ENCODE data around the gene RAB11FIP4.

Gene RAB11FIP4

DNA sequence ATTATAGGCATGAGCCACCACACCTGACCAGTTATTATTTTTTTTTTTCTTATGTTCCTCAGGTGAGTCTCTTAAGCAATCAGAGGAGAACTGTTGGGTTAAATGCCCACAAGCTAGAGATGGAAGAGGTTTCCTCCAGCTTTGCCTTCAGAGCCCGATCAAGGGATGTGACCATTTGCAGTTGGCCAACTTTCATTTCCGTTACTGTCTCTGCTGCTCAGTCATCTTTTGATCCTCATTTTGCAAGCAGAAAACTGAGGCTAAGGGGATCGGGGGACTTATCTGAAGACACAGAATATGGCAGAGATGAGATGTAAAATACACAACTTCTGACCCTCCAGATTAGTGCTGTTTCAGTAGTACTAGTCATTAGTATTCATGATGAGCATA is 188.8 kb downstream of the RAB11FIP4 start:
- H3K4me3 ChIP-seq (ENCODE audit: low read length), result no peak overlapping the region
- TF ChIP-seq, protein P1, sequence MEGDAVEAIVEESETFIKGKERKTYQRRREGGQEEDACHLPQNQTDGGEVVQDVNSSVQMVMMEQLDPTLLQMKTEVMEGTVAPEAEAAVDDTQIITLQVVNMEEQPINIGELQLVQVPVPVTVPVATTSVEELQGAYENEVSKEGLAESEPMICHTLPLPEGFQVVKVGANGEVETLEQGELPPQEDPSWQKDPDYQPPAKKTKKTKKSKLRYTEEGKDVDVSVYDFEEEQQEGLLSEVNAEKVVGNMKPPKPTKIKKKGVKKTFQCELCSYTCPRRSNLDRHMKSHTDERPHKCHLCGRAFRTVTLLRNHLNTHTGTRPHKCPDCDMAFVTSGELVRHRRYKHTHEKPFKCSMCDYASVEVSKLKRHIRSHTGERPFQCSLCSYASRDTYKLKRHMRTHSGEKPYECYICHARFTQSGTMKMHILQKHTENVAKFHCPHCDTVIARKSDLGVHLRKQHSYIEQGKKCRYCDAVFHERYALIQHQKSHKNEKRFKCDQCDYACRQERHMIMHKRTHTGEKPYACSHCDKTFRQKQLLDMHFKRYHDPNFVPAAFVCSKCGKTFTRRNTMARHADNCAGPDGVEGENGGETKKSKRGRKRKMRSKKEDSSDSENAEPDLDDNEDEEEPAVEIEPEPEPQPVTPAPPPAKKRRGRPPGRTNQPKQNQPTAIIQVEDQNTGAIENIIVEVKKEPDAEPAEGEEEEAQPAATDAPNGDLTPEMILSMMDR (conservative IDR thresholded peaks at IDR 0.05; ENCODE audit: low read length), result no peak
- DNase-seq (ENCODE audit: low read depth), result no peak

DNA sequence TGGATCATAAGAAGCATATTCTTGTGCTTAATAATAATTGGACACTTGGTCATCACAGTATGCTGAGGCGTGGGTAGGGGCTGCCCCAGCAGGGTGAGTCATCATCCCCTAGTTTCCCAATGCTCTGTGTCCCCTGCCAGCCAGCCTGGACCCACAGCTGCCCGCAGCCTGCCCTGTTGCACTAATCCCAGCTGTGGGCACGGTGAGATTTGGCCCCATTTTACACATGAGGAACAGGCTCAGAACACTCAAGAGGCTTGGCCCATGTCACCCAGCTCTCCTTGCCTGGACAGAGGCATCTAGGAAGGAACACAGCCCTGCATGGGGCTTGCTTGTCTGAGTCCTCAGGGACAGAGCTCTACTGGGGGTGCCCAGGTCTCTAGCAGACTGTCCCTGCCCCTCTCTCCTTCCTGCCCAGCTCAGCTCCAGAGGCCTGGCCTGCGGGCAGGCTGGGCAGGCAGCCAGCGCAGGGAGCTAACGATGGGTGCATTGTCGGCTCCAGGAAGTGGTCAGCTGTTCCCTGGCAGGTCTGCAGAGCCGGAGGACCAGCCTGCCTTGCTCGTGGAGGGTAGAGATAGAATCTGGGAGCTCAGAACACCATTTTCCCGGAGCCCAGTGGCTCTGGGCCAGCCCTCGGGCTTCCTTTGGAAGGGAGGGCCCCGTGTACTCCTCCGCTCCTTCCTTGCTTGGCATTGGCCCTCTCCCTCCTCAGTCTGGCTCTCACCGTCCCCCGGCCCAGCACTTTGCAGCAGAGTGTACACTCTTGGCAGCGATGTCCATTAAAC is 189.4 kb downstream of the RAB11FIP4 start:
- no peak overlapping the region for H3K4me3 ChIP-seq (ENCODE audit: low read length)
- DNase-seq (ENCODE audit: low read depth), result peak; percentile 88
- TF ChIP-seq, protein P1 (conservative IDR thresholded peaks at IDR 0.05; ENCODE audit: low read length), result no peak

GRCh38 chr17:31581491-31581890 is 190.0 kb downstream of the RAB11FIP4 start:
- no peak overlapping the region for H3K4me3 ChIP-seq (ENCODE audit: low read length)
- peak; percentile 49 for DNase-seq (ENCODE audit: low read depth)
- TF ChIP-seq, protein P1 (conservative IDR thresholded peaks at IDR 0.05; ENCODE audit: low read length), result no peak

DNA sequence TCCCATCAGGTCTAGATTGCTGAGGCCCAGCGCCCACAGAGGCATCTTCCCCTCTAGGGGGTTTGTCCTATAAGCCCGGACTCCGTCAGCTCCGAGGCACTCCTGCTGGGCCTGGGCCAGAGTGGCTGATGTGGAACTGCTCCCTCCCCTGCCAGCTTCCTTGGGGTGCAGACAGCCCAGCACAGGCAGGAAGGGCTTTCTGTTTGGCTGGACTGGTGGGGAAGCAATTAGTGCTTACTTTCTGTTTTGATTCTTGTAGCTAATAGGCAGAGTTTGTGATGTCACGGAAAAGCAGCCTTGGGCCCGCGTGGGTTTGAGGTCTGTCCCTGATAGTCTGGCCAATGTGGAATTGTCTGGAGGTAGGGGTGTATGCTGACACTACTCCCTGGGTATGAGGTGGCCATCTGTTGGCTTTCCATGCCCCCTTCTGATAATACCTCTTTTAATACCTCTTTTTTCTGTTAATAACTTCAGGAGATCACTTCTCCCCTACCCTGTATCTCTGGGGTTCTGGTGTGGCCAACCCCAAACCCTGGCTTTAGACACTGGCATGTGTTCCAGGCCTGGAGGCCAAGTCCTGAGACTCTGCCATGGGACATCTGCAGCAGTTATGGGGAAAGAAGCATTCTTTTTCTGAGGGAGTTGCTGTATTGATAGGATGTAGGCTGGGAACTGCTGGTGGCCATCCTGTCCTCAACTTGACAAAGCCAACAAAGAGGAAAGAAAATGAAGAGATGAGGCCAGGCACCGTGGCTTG is 190.9 kb downstream of the RAB11FIP4 start:
- TF ChIP-seq, protein P1 (conservative IDR thresholded peaks at IDR 0.05; ENCODE audit: low read length), result no peak
- peak; percentile 64 for DNase-seq (ENCODE audit: low read depth)
- H3K4me3 ChIP-seq (ENCODE audit: low read length), result no peak overlapping the region

GRCh38 chr17:31583772-31584356 is 192.4 kb downstream of the RAB11FIP4 start:
- TF ChIP-seq, protein P1 (conservative IDR thresholded peaks at IDR 0.05; ENCODE audit: low read length), result no peak
- DNase-seq (ENCODE audit: low read depth), result no peak
- H3K4me3 ChIP-seq (ENCODE audit: low read length), result no peak overlapping the region

GRCh38 chr17:31584438-31585279 is 193.2 kb downstream of the RAB11FIP4 start:
- TF ChIP-seq, protein P1 (conservative IDR thresholded peaks at IDR 0.05; ENCODE audit: low read length), result no peak
- H3K4me3 ChIP-seq (ENCODE audit: low read length), result no peak overlapping the region
- DNase-seq (ENCODE audit: low read depth), result no peak
